ENCODE measurements around the gene EML3. TPM values are rescaled to one million over a fixed set of nuclear protein-coding genes. Genes with fewer than 3 reads are reported as not detected.
A peak's percentile ranks its signal among the peaks of the same experiment; 100 is the strongest.

Gene EML3
- polyA plus RNA-seq, 1 donor from 2014 or later: 0.38 TPM

- Histone ChIP-seq H4K20me1 (ENCODE audit: insufficient read depth) (no peaks in the 10 kb centered on the region), H3K9me2 (ENCODE audit: insufficient read depth, low read length) (no peaks in the 10 kb centered on the region), H3K9me3 (ENCODE audit: low read length) (no peaks in the 10 kb centered on the region), H2AFZ (ENCODE audit: low read depth, low read length) (no peak overlapping the region), H3K9ac (ENCODE audit: low read length) (peak overlapping the region; percentile 16), H3K4me3 (ENCODE audit: low read length) (no peak overlapping the region), H3F3A (ENCODE audit: insufficient read depth, low read length, poor library complexity, severe bottlenecking) (no peaks in the 10 kb centered on the region), H3K27me3 (ENCODE audit: insufficient read depth, low read depth, low read length) (peaks cover 8% of the 10 kb centered on the region), H3K36me3 (ENCODE audit: insufficient read depth, low read length) (no peaks in the 10 kb centered on the region), H3K79me2 (replicated peaks; ENCODE audit: insufficient read depth, low read length) (no peaks in the 10 kb centered on the region), H3K4me2 (ENCODE audit: low read length) (no peak overlapping the region), H3K27ac (ENCODE audit: low read length) (no peak overlapping the region)
- TF ChIP-seq TAF1 (IDR thresholded peaks at IDR 0.05; ENCODE audit: low read depth) (no peak), POLR2AphosphoS5 (IDR thresholded peaks at IDR 0.05) (no peak), EP300 (conservative IDR thresholded peaks at IDR 0.05; ENCODE audit: poor library complexity, severe bottlenecking) (no peak), REST (IDR thresholded peaks at IDR 0.05; ENCODE audit: borderline replicate concordance) (no peak), MXI1 (conservative IDR thresholded peaks at IDR 0.05; ENCODE audit: poor library complexity, severe bottlenecking) (no peak), SMC3 (conservative IDR thresholded peaks at IDR 0.05; ENCODE audit: poor library complexity) (no peak), CTCF (IDR thresholded peaks at IDR 0.05; ENCODE audit: poor library complexity, severe bottlenecking) (no peak), EZH2 (IDR thresholded peaks at IDR 0.05; ENCODE audit: borderline replicate concordance, insufficient read depth, low read length, poor library complexity, severe bottlenecking) (no peak), RAD21 (conservative IDR thresholded peaks at IDR 0.05) (no peak)
These were observed 740 bp downstream of the EML3 start for GRCh38 chr11:62611705-62612365.

GRCh38 chr11:62610814-62611704 lies 1.5 kb downstream of the EML3 start:
- H3K36me3 ChIP-seq (ENCODE audit: insufficient read depth, low read length): no peaks in the 10 kb centered on the region
- no peaks in the 10 kb centered on the region for H3K9me2 ChIP-seq (ENCODE audit: insufficient read depth, low read length)
- no peaks in the 10 kb centered on the region for H3F3A ChIP-seq (ENCODE audit: insufficient read depth, low read length, poor library complexity, severe bottlenecking)
- no peak overlapping the region for H3K9ac ChIP-seq (ENCODE audit: low read length)
- H3K79me2 ChIP-seq (replicated peaks; ENCODE audit: insufficient read depth, low read length): no peaks in the 10 kb centered on the region
- peaks cover 8% of the 10 kb centered on the region for H3K27me3 ChIP-seq (ENCODE audit: insufficient read depth, low read depth, low read length)
- H3K27ac ChIP-seq (ENCODE audit: low read length): no peak overlapping the region
- no peaks in the 10 kb centered on the region for H4K20me1 ChIP-seq (ENCODE audit: insufficient read depth)
- no peaks in the 10 kb centered on the region for H3K9me3 ChIP-seq (ENCODE audit: low read length)
- no peak overlapping the region for H2AFZ ChIP-seq (ENCODE audit: low read depth, low read length)
- H3K4me2 ChIP-seq (ENCODE audit: low read length): no peak overlapping the region
- H3K4me3 ChIP-seq (ENCODE audit: low read length): no peak overlapping the region
- no peak for TF ChIP-seq REST (IDR thresholded peaks at IDR 0.05; ENCODE audit: borderline replicate concordance)
